NCI-H510A treated with DMSO at 0.1 percent for 48 hours (cell line): ENCODE data around the gene PTPRN2.
"Not testable (repeated sequence)": the region's sequence is repeated elsewhere in the genome, so short reads cannot be mapped to it uniquely, and the experiment has no call there.

Source experiments
- DNase-seq: peaks from one replicate; lab custom pipeline; 2025; lab: John Stamatoyannopoulos, UW

Gene PTPRN2

DNA sequence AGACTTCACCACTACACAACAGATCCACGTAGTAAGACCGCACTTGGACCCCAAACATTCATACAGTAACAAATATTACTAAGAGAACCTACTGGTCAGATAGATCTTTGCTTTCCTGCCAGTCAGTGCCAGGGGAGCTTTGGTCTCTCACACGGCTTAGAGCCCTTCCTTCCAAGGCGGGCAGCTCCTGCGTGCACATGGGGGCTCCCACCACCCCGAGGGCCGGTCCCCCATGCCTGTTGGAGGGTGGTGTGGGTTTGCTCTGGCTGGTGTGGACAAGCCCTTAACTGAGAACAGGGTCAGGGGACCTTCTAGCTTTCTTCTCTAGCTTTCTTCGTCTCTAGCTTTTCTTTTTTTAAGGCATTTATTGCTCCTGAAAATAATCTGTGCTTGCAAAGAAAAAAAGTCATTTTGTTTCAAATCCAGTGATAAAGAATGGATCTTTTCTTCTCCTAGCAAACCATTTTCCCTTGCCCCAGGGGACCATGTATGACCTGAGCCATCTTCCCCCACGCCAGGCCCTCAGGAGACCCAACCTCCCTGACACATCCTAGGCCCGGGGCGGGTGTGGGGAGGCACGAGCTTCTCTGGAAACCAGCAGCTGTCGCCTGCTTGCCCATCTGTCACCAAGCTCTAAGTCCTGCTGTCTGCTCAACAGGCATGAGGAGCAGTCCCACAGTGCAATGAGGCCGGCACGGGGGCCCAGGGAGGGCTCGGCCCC, 591.1 kb downstream of the PTPRN2 start:
- DNase-seq = no peak

DNA sequence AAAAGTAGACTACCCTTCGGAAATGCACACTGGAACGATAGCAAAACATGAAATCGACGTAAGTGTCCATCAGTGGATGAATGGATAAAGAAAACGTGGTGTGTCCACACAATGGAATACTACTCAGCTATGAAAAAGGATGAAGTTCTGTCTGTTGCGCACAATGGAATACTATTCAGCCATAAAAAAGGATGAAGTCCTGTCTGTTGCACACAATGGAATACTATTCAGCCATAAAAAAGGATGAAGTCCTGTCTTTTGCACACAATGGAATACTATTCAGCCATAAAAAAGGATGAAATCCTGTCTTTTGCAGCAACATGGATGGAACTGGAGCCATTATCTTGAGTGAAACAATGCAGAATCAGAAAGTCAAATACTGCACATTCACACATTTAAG, 591.8 kb downstream of the PTPRN2 start:
- DNase-seq = no peak

DNA sequence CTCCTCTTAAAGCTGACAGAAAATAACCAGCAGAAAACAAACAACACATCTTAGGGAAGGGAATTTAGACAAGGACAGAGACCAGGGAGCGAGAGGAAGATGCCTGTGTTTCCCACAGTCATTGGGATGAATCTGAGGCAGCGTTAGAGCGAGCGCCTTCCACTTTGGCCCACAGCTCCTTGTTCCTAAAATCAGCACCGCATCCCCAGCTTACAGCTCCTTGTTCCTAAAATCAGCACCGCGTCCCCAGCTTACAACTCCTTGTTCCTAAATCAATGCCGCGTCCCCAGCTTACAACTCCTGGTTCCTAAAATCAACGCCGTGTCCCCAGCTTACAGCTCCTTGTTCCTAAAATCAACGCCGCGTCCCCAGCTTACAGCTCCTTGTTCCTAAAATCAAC, 593.3 kb downstream of the PTPRN2 start:
- DNase-seq = no peak

DNA sequence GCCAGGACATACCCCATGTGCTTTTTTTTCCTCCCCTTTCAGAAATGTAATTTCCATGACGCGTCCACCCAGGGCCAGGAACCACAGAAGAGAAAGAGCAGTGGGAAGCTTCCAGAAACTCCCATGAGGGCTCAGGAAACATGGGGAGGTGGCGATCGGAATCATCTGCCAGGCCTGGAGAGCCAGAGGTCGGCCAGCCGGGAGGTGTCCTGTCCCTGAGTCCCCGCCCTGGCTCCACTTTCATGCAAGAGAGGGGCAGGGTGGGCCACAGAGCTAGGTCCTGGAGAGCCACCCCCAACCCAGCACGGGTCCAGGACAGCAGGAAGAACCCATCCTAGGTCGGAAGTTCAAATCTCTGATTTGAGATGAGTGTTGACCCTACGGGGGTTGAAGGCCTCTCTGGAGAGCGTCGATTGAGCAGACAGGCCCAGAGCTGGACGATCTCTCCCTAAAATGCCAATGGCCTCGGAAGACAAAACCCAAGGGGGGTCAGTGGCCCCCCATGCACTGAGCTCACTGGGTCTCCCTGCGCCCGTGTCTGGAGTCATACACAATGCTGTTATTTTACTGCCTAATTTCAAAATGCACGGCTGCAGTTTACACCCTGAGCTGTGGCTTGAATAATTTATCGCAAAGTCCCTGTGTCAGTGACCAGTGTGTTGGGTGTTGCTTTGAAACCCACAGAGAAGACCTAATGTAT, 594.1 kb downstream of the PTPRN2 start:
- no peak for DNase-seq

DNA sequence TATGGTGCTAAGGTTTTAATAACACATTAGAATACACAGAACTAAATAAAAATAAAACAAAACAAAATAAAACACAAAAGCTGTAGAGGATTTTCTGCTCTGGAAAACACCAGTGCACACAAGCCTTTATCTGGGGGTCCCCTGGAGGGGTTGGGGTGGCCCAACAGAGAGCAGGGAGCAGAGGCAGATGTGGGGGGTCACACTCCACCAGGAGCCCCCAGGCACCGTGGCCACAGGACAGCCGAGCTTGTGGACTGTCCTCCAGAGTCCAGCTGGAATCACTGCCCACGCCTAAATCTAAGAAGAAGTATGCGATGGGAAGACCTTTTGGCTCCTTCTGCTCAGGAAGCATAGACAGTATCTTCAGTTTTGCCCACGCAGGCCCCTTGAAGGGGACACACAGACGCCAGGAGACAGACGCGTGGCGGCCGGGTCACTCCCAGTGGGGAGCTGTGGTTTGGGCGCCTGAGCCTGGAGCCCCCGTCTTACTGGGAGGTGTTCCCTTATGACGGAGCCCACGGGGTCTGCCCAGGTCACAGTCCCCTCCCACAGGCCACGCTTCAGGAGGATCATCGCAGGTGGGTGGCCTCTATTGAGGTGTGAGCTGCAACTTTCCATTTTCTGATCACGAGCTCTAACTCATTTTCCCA, 595.0 kb downstream of the PTPRN2 start:
- no peak for DNase-seq

DNA sequence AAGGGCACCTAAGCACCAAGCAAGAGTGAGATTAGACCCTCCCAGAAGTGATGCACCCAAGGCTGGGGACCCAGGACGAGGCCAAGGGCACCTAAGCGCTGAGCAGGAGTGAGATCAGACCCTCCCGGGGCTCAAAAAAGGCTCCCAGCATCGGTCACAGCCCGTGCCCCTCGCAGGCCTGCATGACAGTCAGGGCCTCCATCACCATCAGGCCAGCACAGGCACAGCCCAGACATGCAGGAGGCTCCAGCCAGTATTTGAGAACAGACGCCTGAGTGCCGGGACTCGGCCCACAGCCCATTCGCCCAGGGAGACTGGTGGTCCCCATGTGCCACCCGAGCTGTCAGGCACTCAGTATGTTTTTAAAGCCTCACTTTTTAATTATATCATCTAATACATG, 595.9 kb downstream of the PTPRN2 start:
- DNase-seq = no peak

DNA sequence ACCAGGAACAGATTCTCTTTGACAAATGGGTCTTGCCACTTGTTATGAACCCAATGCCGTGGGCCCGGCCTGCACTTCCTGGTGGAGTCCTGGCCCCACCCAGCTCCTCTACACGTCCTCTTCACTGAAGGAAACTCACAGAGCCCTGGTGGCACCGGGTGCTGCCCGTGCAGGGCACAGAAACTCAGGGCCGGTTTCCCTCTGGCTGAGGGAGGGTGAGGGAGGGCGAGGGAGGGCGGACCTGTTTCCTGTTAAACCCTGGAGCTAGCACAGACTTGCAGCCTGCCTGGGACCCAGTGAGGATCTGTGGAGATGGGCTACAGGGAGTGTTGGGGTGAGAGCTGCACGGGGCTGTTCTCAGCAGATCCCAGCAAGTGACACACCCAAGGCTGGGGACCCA, 596.3 kb downstream of the PTPRN2 start:
- no peak for DNase-seq

DNA sequence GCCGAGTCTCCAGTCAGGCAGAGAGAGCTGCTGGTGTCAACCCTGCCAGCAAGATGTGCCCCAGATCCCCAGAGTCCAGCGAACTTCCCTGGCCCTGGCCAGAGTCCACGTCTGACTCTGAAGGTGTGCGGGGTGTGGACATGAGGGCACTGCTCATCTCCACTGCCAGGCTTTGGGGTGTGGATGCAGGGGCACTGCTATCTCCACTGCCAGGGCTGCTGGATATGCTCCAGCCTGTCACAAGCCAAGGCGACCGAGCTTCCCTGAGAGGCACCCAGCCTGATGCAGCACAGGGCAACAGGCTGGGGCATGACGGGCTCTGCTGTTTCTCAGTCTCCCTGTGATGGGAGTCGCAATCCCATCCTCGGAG, 596.8 kb downstream of the PTPRN2 start:
- DNase-seq = no peak

DNA sequence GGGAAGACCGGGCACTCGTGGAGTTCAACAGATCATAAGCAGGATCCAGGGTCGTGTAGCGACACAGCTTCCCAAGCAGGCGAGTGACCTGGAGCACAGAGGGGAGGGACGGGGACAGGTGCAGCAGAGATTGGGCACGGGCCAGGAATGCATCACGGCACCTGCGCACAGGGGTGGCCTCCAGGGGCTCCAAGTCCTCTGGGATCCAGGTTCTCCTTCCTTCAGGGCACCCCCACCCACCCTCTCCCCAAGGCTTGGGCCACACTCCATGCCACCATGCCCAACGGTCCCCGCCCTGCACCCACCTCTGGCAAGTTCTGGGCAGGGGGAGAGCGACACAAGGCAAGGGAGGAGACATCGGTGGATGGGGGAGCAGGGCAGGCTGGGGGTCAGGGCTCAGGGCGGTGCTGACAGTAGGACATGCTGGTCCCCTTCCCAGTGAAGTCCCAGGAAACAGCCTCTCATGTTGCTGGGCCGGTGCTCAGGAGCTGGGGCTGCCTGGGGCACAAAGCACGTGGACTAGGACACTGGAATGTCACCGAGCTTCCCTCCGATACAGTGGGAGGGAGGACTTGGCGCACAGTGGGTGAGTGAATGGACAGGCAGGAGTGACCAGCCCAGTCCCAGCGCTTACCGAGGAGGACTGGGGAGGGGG, 597.3 kb downstream of the PTPRN2 start:
- no peak for DNase-seq

DNA sequence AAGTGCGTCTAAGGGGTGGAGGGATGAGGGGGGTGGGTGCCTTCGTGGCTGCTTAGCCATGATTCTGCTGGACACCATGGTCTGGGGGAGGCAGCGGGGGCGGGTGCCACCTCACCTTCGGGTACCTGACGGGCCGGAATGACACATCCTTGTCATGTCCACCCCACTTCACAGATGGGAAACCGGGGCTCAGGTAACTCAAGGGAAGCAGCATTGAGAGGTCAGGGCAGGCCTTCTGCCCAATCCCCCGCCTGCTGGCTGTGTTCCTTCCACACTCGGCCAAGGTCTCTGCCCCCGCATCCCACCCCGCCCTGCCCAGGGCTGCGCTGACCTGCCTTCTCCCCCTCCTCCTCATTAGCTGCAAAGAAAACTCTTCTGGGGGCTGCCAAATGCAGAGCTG, 598.0 kb downstream of the PTPRN2 start:
- DNase-seq = no peak

DNA sequence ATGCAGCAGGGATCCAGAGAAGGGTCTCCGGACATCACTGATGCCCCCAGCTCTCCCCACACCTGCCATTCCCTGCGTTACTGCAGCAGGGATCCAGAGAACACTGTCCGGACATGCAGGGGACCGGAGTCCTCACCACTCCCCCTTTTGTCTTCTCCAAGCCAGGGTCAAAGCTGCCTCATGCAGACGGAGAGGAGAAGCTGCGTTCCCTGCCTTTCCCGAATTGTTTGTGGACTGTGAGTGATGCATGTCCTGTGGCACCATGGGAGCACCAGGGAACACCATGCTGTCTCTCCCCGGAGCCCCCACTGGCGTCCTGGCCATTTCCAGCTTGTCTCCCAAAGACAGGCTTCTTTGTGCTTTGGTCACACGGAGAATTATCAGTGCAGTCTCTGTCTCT, 599.7 kb downstream of the PTPRN2 start:
- DNase-seq = no peak

DNA sequence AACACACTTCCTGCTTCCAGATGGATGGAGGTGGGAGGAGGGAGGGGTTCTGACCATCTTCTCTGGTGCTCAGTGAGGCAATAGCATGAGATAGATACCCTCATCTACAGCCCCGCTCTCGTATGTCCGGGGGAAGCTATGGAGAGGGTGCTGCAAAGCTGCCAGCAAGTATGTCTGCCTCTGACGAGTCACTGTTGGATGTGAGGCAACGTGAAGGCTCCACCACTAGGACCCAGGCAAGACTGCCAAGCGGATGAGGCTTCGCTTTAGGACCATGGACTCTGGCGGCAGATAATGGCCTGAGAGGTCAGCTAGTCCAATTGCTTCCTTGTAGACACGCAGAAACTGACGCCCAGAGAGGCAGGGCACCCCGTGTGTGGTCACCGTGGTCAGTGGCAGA, 601.6 kb downstream of the PTPRN2 start:
- DNase-seq = no peak

DNA sequence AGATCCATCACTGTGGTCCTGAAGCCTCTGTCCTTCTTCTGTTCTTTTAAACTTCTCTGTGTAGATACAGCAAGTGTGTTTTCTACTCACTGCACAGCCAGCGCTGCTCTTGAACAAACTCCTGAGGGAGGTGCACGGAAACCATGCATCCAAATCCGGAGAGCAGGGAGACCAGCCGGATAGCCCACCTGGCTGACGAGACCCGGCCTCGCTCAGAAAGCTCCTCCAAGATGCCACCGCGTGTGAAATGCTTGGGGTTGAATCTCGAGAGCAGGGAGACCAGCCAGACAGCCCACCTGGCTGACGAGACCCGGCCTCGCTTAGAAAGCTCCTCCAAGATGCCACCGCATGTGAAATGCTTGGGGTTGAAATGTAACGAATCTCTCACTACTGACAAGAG, 602.0 kb downstream of the PTPRN2 start:
- DNase-seq = no peak

DNA sequence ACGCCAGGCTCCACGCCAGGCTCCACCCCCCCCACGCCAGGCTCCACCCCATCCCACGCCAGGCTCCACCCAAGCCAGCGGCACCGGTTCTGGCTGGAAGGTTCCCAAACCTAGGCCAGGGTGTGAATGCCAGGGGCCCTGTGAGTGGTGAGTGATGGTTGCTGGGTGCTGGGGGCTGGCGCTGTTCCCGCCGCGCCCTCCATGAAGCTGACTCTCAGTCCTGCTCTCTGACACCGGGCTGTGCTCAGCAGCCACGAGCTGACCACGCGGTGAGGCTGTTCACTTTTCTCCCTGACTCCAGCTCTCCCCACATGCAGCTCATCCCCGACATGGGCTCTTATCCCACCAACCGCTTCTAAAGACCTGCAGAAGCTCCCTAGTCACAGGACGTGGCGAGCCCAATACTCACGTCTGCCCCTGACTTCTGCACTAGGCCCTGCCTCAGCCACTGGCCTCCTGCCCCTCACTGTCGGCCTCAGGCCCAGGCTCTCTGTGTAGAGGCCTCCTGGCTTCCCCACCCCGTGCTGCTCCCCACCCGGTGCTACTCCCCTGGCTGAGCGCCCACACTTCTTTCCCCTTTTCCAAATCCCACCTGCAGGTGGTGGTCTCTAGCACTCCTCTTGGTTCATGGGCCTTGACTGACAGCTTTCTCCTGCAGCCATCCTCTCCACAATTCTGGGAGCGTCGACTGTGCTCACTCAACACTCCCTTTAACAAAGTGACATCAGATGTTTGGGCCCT, 603.0 kb downstream of the PTPRN2 start:
- no peak for DNase-seq

DNA sequence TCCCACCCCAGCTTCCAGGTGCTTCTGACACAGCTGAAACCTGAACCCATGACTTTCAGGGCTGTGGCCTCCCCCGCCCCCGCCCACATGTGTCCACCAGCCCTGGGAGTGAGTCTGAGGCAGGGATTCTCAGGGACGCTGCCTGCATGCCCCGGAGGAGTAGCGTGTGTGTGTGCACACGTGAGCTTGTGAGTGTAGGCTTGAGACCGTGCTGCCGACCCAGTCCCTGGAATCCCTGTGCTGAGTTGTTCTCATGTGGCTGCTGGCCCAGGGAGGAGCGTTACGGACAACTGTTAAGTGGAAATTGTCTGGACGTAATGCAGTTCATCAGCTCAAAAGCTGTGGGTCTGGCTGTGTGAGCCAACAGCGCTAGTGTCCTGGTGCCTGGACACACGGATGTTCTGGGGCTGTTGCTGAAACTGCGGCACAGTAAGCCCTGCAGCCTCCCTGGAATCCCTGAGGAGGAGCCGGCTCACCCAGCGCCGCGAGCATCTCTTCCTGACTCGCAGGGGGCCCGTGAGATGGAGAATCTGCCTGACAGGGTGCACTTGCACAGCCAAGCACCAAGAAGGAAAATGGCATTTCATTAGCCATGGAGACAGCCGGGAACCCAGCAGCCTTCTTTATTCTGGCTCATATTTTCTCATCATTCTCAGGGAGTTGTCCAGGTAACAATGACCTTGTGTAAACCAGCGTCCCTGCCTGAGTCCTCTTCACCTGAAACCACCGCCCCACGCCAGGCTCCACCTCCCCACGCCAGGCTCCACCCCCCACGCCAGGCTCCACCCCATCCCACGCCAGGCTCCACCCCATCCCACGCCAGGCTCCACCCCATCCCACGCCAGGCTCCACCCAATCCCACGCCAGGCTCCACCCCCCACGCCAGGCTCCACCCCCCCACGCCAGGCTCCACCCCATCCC, 603.9 kb downstream of the PTPRN2 start:
- DNase-seq = no peak

DNA sequence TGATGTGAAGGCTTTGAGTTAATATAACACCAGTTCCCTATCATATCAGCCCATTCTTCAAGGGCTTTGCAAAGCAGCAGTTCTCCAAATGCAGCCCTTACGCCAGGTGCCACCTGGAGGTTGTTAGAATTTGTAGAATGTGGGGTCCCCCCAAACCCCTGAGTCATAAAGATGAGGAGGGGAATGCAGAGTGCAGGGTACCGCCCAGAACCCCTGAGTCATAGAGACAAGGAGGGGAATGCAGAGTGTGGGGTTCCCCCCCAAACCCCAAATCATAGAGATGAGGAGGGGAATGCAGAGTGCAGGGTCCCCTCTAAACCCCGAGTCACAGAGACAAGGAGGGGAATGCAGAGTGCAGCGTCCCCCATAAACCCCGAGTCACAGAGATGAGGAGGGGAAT, 605.8 kb downstream of the PTPRN2 start:
- DNase-seq = no peak

DNA sequence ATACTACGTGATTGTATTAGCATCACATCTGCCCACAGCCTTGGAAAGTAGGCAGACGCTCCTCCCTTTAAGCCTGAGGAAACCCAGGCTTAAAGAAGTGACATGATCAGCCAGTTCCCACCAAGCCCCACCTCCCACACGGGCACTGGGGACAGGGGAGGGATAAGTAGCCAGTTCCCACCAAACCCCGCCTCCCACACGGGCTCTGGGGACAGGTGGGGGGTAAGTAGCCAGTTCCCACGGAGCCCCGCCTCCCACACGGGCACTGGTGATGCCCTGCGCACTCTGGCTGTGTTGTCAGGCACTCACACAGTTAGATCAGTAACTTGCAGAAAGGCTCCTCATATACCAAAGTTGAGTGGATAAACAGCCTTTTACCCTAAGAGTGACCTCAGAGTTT, 606.8 kb downstream of the PTPRN2 start:
- DNase-seq = no peak

DNA sequence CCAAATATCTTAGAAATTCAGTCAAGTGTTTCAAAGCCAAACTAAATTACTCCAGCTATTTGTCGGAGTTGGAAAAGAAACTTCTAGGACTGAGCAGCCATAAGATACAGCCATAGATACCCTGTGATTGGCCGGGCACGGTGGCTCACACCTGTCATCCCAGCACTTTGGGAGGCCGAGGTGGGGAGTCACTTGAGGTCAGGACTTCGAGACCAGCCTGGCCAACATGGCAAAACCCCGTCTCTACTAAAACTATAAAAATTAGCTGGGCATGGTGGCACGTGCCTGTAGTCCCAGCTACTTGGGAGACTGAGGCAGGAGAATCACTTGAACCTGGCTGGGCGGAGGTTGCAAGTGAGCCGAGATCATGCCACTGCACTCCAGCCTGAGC, 607.3 kb downstream of the PTPRN2 start:
- not testable (repeated sequence) for DNase-seq

DNA sequence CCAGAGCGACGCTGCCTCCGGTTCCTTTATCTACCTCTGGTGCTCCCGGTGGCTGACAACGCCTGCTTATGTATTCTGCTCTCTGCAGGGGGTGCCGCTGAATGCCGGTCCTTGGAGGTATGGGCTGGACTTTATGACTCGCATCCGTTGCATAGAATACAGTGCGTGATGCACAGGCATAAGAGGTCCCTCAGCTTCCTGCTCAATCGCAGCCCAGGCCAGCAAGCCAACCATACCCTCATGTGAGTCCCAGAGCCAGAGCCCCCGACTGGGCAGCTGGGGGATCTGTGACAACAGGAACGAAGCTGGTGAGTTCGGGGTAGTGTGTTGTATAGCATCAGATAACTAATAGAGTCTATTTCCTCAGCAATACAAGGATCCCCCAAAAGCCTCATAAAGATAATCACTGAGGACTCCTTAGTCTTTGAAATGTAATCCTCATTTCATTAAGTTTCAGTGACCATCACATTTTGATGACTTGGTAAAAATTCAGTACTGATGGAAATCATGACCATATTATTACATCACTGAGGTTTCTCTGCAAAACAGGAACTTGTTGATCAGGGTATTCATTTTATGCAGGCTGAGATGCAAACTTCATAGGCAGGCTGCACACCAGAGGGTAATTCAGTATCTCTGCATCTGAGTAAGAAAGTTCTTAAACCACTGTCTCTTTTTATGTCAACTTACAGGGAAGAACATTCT, 607.8 kb downstream of the PTPRN2 start:
- DNase-seq = peak; percentile 12

DNA sequence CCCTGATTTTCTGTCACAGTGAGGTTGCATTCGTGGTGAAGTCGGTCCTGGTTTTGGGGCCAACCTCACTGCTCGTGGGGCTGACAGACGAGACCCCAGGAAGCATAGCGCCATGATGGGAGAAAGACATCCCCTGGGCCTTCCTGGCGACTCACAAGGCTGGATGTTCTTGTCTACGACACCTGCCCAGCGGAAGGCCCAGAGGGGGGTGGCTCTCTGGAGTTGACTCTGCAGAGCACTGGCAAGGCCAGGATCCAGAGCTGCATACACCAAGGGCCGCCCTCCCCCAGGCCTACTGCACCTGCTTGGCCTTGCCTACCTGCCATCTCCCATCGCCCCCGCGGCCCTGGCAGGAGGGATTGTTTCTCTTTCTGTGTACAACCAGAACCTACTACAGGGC, 608.9 kb downstream of the PTPRN2 start:
- peak; percentile 18 for DNase-seq
